Measurements from ENCODE around the gene ST6GALNAC1. TPM values are rescaled to one million over a fixed set of nuclear protein-coding genes. Genes with fewer than 3 reads are reported as not detected.

Gene ST6GALNAC1
- total and polyA plus RNA-seq, 8 donors, result 0.34 to 4.9 (median 1.2) TPM

DNA sequence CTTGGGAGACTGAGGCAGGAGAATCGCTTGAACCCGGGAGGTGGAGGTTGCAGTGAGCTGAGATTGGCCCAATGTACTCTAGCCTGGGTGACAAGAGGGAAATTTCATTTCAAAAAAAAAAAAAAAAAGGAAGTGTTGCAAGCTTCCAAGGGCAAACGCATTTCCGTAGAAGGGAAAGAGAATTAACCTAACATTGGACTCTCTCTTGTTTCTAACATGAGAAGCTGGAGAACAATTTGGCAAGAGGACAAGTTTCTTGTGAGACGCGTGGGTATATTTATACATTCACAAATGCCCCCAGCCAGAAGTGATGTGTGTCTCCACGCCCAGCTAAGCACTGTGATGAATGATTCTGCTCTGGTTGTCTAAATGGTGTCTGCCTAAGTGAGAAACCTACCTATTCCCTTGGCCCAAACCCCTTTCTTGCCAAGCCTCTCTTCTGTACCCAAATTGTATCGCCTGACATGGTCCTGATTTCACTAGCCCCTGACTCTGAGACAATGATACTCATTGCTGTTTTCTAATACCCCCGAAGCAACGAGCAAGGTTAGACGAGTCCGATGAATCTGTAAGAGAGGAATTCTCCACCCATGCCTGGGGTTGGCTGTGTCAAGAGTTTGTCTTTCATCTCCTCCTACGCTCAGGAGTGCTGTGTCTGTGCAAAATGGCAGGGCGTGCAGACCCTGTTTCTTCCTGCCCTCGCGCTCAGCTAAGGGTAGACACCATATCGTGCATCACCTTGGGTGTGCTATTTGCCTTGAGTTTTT, 43.7 kb downstream of the ST6GALNAC1 start:
- FAIRE-seq, result no peak
- Histone ChIP-seq H3K27me3 (no peaks in the 10 kb centered on the region), H3K36me3 (no peaks in the 10 kb centered on the region), H3K4me3 (no peak overlapping the region), H3K4me1 (no peaks in the 10 kb centered on the region), H3K9me3 (no peaks in the 10 kb centered on the region), H3K27ac (no peak overlapping the region)
- TF ChIP-seq, protein P1, sequence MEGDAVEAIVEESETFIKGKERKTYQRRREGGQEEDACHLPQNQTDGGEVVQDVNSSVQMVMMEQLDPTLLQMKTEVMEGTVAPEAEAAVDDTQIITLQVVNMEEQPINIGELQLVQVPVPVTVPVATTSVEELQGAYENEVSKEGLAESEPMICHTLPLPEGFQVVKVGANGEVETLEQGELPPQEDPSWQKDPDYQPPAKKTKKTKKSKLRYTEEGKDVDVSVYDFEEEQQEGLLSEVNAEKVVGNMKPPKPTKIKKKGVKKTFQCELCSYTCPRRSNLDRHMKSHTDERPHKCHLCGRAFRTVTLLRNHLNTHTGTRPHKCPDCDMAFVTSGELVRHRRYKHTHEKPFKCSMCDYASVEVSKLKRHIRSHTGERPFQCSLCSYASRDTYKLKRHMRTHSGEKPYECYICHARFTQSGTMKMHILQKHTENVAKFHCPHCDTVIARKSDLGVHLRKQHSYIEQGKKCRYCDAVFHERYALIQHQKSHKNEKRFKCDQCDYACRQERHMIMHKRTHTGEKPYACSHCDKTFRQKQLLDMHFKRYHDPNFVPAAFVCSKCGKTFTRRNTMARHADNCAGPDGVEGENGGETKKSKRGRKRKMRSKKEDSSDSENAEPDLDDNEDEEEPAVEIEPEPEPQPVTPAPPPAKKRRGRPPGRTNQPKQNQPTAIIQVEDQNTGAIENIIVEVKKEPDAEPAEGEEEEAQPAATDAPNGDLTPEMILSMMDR (IDR thresholded peaks at IDR 0.05), result no peak
- 79 to 85% methylated on average over 17 of the region's 17 CpGs for WGBS, 2 donors
- no peak for DNase-seq
- peak in 2 of 4 donors; percentile 16 to 25 for ATAC-seq
- intact Hi-C loops (cut with DNase I), result no loop called here

DNA sequence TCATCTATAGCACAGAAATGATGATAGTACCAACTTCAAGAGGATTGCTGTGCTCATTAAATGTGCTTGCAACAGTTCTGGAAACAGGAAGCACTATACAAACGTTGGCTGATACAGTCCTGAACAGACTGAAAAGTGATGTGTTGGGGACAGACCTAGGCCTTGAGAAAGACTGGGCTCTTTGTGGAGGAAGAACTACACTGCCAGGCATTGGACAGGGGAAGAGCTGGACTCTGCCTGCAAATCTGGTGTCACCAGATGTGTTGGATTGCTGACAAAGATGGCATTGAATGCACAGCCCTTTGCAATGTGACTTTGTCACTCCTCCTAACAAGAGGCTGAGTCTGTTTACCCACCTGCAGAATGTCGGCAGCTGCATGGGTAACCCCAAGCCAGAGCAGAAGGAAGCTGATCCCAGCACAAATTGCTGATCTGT, 45.5 kb downstream of the ST6GALNAC1 start:
- no peak overlapping the region for H3K27ac ChIP-seq
- TF ChIP-seq, protein P1 (IDR thresholded peaks at IDR 0.05), result no peak
- ATAC-seq (peak in 3 of 4 donors; percentile 38 to 51 (median 45)), FAIRE-seq (no peak), DNase-seq (no peak)
- no peaks in the 10 kb centered on the region for H3K9me3 ChIP-seq
- intact Hi-C loops (cut with DNase I), result no loop called here
- no peaks in the 10 kb centered on the region for H3K4me1 ChIP-seq
- no peak overlapping the region for H3K4me3 ChIP-seq
- no peaks in the 10 kb centered on the region for H3K27me3 ChIP-seq
- H3K36me3 ChIP-seq, result no peaks in the 10 kb centered on the region
- WGBS, 2 donors, result 19 to 22% methylated on average over 2 of the region's 2 CpGs

DNA sequence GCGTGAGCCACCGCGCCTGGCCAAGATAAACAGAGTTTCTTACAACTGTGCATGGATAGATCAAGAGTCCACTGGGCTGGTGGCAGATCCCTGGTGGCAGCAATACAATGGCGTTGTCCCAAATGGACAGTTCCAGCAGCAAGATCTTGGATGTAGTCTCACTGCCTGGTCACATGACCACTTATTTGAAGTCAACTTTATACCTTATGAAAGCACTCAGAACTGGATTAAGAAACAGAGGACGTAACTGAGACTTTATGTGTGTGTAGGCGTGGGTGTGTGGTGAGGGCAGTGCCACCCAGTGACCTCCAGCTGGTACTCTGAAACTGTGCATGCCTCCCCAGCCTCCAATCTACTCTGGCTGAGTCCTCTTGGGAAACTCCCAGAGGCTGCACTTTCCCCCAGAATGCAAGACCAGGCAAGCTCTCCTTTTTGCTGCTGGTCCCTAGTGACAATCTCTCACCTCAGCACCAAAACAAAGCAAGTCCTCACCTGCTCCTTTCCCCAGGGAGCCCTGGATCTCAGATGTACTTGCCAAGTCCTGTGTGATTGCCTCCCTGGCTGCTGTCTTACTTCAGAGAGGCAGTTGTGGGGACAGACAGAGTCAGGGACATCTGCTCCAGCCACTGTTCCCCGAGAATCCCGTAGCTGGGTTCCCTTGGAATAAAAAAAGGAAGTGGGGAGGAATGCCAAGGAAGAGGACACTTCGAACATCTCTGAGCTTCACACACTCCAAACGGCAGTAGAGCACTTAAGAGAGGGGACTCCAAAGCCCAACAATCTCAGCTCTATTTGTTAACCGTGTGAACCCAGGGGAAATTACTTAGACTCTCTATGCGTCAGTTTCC, 46.2 kb downstream of the ST6GALNAC1 start:
- peak; percentile 46 to 70 (median 62) for ATAC-seq
- Histone ChIP-seq H3K27ac (no peak overlapping the region), H3K4me1 (no peaks in the 10 kb centered on the region), H3K27me3 (no peaks in the 10 kb centered on the region), H3K36me3 (no peaks in the 10 kb centered on the region), H3K9me3 (no peaks in the 10 kb centered on the region), H3K4me3 (no peak overlapping the region)
- 60 to 68% methylated on average over 12 of the region's 12 CpGs for WGBS, 2 donors
- TF ChIP-seq, protein P1 (IDR thresholded peaks at IDR 0.05), result no peak
- intact Hi-C loops (cut with DNase I), result no loop called here
- FAIRE-seq, result no peak
- no peak for DNase-seq

DNA sequence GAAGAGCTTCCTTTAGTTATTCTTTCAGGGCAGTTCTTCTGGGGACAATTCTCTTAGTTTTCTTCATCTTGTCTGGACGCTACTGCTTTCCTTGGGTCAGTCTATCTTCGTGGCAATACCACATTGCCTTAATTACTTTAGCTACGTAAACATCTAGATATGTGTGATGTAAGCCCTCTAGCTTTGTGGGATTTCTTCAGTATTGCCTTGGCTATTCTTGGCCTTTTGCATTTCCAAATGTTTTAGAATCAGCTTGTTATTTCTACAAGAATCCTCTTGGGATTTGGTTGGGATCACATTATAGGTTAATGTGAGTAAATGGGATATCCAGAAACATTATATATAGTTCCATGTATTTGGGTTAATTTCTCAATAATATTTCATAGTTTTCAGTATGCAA, 48.9 kb downstream of the ST6GALNAC1 start:
- H3K4me3 ChIP-seq, result no peak overlapping the region
- no peaks in the 10 kb centered on the region for H3K9me3 ChIP-seq
- ATAC-seq (no peak), DNase-seq (no peak), FAIRE-seq (no peak)
- H3K27me3 ChIP-seq, result no peaks in the 10 kb centered on the region
- no peak overlapping the region for H3K27ac ChIP-seq
- WGBS, 2 donors, result 77 to 87% methylated on average over 3 of the region's 3 CpGs
- intact Hi-C loops (cut with DNase I), result no loop called here
- TF ChIP-seq, protein P1 (IDR thresholded peaks at IDR 0.05), result no peak
- no peaks in the 10 kb centered on the region for H3K36me3 ChIP-seq
- no peaks in the 10 kb centered on the region for H3K4me1 ChIP-seq

Measured in pancreas (tissue), 10 donors.